Endometrium (tissue), 2 donors: Measurements from ENCODE around the gene PDGFD.
"Not testable (repeated sequence)": the region's sequence is repeated elsewhere in the genome, so short reads cannot be mapped to it uniquely, and the experiment has no call there.

Source experiments
- FAIRE-seq: peaks from 2 replicates; lab custom pipeline; 2012; peaks lifted over from hg19 to GRCh38; lab: Jason Lieb, UNC
- donor health status: control.
- donor health status: control.

The PDGFD gene

GRCh38 chr11:104054911-104055529 is 108.9 kb downstream of the PDGFD start:
- no peak for FAIRE-seq

DNA sequence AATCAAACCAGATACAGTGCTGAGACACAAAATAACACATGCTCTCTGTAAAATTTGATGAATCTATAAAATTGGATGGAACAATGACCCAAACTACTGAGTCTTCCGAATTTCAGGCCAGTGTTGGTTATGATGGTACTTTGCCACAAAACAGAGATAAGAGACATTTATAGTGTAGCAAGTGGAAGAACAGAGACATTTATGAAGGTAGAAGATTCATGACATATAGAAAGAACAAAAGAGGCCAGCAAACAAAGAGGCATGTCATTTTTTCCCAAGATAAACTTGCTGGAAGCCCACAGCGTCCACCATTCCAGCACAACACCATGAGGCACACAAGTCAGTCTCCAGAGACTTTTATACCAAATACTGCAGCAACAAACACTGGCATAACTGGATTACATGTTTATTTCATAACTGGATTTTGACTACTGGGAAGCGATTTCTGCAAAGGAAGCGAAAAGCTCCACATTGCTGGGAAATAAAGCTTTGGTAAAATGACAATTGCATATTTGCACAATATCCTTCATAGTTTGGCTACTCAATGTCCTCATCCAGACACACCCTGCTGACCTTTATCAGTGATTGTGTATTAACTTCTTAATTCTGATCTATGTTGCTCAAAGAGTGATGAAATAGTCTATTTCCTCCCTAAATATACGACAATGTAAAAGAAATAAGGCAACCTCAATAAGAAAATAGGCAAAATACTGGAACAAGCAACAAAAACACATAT is 110.0 kb downstream of the PDGFD start:
- no peak for FAIRE-seq

DNA sequence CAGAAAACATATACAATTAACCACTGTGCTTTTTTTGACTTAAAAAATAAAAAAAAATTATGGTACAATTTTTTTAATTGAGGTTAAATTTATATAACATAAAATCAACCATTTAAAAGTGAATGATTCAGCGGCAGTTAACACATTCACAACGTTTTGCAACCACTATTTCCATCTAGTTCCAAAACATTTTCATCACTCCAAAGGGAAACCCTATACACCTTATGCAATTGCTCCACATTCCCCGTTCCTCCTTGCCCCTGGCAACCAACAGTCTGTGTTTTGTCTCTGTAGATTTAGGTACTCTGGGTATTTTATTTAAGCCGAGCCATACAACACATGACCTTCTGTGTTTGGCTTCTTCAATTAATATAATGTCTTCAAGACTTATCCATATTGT is 112.2 kb downstream of the PDGFD start:
- FAIRE-seq = no peak

DNA sequence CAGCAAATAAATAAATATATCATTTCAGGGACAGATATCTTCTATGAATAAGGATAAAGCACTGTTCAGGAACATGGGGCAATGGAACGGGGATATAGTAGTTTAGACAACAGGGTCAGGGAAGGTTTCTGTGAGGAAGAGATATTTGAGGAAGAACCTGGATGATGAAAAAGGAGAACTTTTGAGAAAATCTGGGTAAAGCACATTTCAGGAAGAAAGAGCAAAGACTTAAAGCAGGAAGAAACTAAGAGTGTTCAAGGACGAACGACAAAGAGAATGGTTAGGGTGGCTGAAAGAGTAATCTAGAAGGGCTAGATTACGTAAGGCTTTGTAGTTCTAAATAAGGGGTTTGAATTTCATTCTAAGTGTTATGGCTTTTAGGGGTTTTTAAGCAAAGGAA is 114.8 kb downstream of the PDGFD start:
- no peak for FAIRE-seq

DNA sequence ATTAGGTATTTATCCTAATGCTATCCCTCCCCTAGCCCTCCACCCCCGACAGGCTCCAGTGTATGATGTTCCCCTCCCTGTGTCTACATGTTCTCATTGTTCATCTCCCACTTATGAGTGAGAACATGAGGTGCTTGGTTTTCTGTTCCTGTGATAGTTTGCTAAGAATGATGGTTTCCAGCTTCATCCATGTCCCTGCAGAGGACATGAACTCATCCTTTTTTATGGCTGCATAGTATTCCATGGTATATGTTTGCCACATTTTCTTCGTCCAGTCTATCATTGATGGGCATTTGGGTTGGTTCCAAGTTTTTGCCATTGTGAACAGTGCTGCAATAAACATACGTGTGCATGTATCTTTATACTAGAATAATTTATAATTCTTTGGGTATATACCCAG is 117.1 kb downstream of the PDGFD start:
- FAIRE-seq = not testable (repeated sequence)

- FAIRE-seq = no peak
Measured at GRCh38 chr11:104046331-104046730, 117.6 kb downstream of the PDGFD start.

GRCh38 chr11:104043678-104044239 is 120.2 kb downstream of the PDGFD start:
- FAIRE-seq = no peak

DNA sequence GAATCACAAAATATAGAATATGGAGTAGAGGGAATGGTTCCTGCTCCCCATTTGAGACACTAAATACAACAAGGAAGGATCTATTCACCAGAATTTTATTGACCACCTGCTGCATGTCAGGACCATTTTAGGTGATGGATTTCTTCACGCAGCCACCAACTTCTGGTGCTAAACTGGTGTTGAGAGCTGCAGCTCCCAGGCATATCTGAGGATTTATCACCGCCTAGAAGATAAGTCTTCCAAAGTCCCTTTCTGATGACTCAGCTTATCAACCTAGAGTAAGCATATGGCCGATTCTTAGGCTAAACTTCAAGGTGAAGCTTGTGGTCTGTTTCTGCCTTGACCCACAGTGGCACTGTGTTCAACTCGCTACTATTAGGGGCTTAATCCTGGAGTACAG is 120.8 kb downstream of the PDGFD start:
- no peak for FAIRE-seq

DNA sequence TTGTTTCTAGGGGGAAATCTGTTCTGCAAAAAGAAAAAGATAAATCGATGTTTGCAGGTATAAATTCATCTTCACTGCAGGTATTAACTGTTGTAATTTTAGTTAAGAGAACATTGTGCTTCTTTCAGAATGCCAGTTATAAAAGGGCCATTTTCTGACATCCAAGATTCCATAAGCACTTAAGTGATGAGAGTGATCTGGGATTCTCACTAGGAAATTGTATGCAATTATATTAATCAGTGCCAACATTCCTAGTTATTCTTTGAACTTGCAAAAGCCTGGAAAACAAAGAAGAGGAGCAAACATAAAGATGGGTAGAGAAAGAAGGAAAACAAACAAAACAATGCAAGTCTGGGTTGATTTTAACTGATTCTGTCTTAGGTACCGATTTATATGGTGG is 122.2 kb downstream of the PDGFD start:
- FAIRE-seq = no peak

DNA sequence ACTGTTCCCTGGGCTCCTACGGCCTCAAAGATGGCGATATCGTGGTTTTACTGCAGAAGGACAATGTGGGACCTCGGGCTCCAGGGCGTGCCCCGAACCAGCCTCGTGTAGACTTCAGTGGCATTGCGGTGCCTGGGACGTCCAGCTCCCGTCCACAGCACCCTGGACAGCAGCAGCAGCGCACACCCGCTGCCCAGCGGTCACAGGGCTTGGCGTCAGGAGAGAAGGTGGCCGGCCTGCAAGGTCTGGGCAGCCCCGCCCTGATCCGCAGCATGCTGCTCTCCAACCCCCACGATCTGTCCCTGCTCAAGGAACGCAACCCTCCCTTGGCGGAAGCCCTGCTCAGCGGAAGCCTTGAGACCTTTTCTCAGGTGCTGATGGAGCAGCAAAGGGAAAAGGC is 127.0 kb downstream of the PDGFD start:
- FAIRE-seq = no peak

DNA sequence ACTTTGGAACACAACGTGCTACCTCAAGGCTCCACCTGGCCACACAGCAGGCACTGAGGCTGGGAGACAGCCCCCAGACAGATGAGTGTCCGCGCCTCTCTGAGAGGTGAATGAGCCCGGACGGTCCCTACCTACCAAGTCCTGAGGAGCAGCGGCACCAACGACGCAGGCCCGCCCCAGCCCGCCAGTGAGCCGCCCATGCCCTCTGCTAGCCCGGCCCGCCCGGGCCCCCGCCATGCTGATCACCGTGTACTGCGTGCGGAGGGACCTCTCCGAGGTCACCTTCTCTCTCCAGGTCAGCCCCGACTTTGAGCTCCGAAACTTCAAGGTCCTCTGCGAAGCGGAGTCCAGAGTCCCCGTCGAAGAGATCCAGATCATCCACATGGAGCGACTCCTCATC is 127.4 kb downstream of the PDGFD start, which contains the start of gene DDI1:
DDI1 (plus strand) TSS at position 53 of the 400 bp plus-strand sequence; CDS start at position 236, 183 bp downstream.
- no peak for FAIRE-seq

DNA sequence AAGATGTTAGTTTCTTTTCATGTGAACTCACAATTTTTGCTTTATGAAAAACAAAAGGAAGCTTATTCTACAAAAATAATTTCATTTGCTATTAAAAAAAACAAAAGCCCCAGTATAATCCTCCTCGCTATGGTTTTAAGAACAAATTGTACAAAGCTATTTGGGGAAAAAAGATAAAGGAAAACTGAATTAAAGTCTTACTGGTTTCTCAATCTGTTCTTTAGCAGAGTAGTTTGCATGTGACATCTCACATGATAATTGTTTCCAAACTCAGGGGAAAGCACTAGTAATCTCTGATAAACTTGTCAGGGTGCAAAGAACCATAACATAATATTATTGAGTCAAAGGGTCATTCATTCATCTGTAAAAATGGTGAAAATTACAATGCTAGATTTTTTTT is 130.4 kb downstream of the PDGFD start:
- no peak for FAIRE-seq

GRCh38 chr11:104033134-104033533 is 130.8 kb downstream of the PDGFD start:
- no peak for FAIRE-seq

DNA sequence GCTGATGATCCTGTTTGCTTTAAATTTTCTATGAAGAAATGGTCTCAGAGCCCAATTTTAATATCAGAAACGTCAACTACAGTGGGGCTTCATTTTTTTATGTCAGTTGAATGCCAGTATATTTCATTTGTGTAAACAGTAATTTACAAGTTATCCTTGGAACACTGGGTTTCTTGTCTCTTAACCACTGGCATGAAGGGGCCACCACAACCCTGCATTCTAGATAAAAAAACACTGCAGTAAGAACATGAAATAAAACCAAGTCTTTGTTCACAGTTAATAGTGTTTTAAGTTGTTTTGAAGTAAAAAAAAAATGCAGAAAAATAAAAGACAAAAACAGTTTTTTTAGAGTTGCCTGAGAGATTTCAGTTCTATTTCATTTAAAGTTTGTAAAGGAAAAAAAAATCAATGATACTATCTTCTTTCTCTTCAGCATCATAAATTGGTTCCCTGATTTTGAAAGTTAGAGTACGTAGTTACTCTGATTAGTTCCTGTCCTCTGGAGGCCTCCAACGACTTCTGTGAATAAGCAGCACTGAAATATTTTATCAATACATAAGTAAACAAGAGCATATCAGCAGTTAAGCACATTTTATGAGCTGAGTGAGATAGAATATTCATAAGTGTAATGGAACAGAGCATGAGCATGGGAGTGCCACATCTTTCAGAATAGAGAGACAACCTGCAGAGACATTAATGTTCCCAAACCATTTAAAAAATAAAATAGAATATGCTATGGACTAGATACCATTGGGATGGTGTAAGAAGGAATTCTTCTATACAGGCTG is 135.3 kb downstream of the PDGFD start:
- no peak for FAIRE-seq

DNA sequence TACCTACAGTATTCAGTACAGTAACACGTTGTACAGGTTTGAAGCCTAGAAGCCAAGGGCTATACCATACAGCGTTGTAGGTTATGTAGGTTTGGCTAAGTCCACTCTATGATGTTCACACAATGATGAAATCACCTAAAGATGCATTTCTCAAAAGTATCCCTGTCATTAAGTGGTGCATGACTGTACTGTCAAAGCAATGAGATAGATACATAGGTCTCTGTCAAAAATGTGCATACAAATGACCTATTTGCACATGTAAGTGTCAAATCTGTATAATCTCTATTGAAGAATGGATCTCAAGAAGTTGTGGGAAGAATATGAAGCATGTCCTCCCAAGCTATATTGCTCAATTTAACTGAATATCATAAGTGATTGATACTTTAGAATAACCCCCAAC is 139.4 kb downstream of the PDGFD start:
- FAIRE-seq = no peak

DNA sequence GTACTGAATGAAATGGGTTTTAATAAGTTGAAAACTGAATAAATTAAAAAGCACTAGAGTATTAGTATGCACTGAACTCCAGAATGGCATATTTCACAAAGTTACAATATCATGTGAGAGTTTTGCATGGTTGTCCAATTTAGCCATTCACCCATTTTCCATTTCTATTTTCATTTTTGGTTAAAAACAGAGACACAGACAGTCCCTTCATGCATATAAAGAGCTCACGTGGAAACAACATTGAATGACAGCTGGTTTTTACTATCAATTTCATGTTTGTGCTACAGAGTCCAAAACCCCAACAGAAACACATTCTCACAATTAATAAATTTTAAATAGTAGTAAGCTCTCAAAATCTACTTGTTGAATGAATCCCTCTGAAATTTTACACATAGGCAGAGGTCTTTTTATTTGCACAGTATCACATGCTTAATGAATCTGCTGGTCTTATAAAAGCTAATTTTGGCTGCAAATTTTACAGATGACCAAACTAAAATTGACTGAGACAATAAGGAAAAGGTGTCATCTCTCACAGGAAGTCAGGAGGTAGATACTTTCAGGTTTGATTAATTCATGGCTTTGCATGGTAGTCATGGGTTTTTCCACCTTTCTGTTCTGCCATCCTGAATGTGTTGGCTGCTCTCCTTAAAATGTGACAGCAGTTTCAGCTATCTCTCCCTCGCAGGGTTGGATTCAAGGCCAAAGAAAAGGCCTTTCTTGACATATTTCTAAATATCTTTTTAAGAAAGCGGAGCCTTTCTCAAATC is 148.1 kb downstream of the PDGFD start:
- FAIRE-seq = no peak

GRCh38 chr11:104011044-104011443 is 152.9 kb downstream of the PDGFD start:
- peak; percentile 4 for FAIRE-seq

- FAIRE-seq = no peak
Measured at GRCh38 chr11:104009744-104010143, 154.2 kb downstream of the PDGFD start.

- no peak for FAIRE-seq
Measured at GRCh38 chr11:104005234-104005855, 158.6 kb downstream of the PDGFD start.

DNA sequence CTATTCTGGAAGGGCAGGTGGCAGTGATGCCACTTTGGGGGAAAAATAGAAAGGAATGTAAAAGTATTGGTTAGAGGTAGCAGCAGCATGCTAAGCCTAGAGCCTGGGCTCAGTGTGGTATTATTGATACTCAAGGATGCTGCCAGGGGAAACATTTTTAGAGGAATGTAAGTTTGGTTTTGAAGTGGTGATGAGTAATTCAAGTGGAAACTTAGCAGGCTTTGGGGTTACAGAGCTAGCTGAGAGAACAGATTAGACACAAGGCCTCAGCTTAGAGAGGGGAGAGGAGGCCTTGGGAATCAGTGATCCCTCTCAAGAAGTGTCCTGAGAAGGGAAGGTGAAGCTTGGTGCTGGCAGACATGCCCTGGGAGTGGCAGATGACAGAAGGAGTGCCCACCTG is 160.5 kb downstream of the PDGFD start:
- FAIRE-seq = no peak

DNA sequence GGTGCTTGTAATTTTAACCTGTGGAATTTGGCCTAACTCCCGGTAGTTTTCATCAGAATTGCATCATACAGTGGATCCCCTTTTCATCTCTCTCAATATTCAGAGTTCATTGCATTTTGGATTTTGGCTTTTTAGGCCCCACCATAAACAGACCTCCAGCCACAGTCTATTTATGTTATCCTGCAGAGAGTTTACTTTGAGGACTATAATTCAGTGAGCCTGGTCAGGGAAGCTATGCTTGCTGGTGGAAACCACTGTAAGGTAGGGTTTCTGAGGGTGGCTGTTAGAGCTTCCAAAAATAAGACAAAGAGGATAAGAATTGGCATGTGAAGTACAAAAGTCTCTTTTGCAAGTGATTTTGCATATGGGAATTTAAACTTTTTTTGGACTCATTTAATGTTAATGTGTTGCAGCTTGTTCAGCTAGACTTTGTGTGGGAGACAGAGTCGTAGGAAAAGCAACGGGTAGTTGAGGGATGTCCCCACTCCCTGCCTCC is 162.3 kb downstream of the PDGFD start:
- FAIRE-seq = no peak
